RPMI8226 (cell line): Measurements from ENCODE around the gene DARS1.

Source experiments
- DNase-seq: peaks from one replicate; pipeline ENCODE4 v3.0.0-alpha.2; 2015

Gene DARS1

GRCh38 chr2:135874777-135875365 lies 110.6 kb downstream of the DARS1 start:
- DNase-seq = no peak

- no peak for DNase-seq
Measured at GRCh38 chr2:135870571-135870970, 114.9 kb downstream of the DARS1 start.

GRCh38 chr2:135863233-135863632 lies 122.2 kb downstream of the DARS1 start:
- DNase-seq = no peak

GRCh38 chr2:135862718-135863117 lies 122.7 kb downstream of the DARS1 start:
- no peak for DNase-seq
